Transverse colon (tissue), 4 donors: Measurements from ENCODE around the gene MEI4. TPM values are rescaled to one million over a fixed set of nuclear protein-coding genes. Genes with fewer than 3 reads are reported as not detected.

ENCODE experiments used
- DNase-seq: peaks from one replicate; pipeline ENCODE4 v3.0.0-alpha.2; 2019
- H3K27ac ChIP-seq, 4 donors: fragments of 200-600 bp; sonication (generic); 2 replicates each; pipeline ENCODE4 v1.5.1; 2016 to 2018; ENCODE audit warnings: inconsistent platforms in 4 of 4
- H3K27me3 ChIP-seq: fragments of 200-600 bp; sonication (generic); 2 replicates; pipeline ENCODE4 v1.5.1; 2017; ENCODE audit warnings: inconsistent platforms
- H3K36me3 ChIP-seq, 4 donors: fragments of 200-600 bp; sonication (generic); 2 replicates each; pipeline ENCODE4 v1.5.1; 2017 to 2019; ENCODE audit warnings: inconsistent platforms in 4 of 4
- H3K4me1 ChIP-seq, 4 donors: fragments of 200-600 bp; sonication (generic); 2 replicates each; pipeline ENCODE4 v1.5.1; 2017 to 2020; ENCODE audit warnings: inconsistent platforms in 4 of 4
- H3K4me3 ChIP-seq, 4 donors: fragments of 200-600 bp; sonication (generic); 1 replicate in 1 of 4; 2 replicates in 3 of 4; pipeline versions ENCODE4 v1.5.1 to v1.6.1; 2017 to 2019; ENCODE audit warnings: inconsistent platforms in 4 of 4
- H3K9me3 ChIP-seq, 2 donors: fragments of 200-600 bp; sonication (generic); 2 replicates each; pipeline ENCODE4 v1.5.1; 2017 to 2019; ENCODE audit warnings: inconsistent platforms in 2 of 2
- CTCF ChIP-seq, 5 experiments: fragments of 200-600 bp in 3 of 5; fragments of 450-650 bp in 2 of 5; sonication (generic) in 3 of 5; IDR thresholded peaks; 1 replicate in 2 of 5; 2 replicates in 3 of 5; pipeline ENCODE4 v1.5.1; 2016 to 2017; ENCODE audit warnings: antibody characterized with exemption in 5 of 5, inconsistent platforms in 3 of 5, mild to moderate bottlenecking in 2 of 5, moderate library complexity in 1 of 5
- EP300 ChIP-seq: sonication (generic); formaldehyde crosslinking; IDR thresholded peaks from one replicate; pipeline ENCODE4 v1.6.1; 2017; ENCODE audit warnings: antibody characterized with exemption, low read depth
- POLR2A ChIP-seq: fragments of 450-650 bp; IDR thresholded peaks from one replicate; pipeline ENCODE4 v1.6.1; 2016; ENCODE audit warnings: antibody characterized with exemption, mild to moderate bottlenecking, moderate library complexity
- POLR2AphosphoS5 ChIP-seq, 3 donors: sonication (generic); formaldehyde crosslinking; IDR thresholded peaks; one replicate each; pipeline ENCODE4 v1.6.1; 2016; ENCODE audit warnings: antibody characterized with exemption in 3 of 3
- WGBS, 2 donors: methylation state at CpG; one replicate each; pipeline ENCODE4 v1.1.5; 2018; ENCODE audit warnings: low coverage in 1 of 2; 5-methylcytosine and 5-hydroxymethylcytosine counted together
- in situ Hi-C, 4 donors: fragments of 200-750 bp; cut with MboI; loops; one replicate each; pipeline versions ENCODE4 v1.15.0 to v1.15.1; 2017; ENCODE audit warnings: low sequenced_read_pairs in 3 of 4, low pct_ligation_motif_present in 1 of 4, low pct_unique_long_range_greater_than_20kb in 1 of 4
- intact Hi-C: fragments of 100-400 bp; cut with DNase I; formaldehyde crosslinking; loops from one replicate; pipeline ENCODE4 v1.15.1; 2023; ENCODE audit warnings: low total_unique reads
- total RNA-seq, 4 donors: library from RNA; depleted of rRNA; stranded (reverse); fragments of >200 nt; gene quantifications; one replicate each; pipeline ENCODE4 v1.1.0, GENCODE V29; 2016

The MEI4 gene
- total RNA-seq, 4 donors from 2014 or later, result under 0.01 TPM; not detected in 3

GRCh38 chr6:77774457-77774856 is 121.6 kb downstream of the MEI4 start:
- WGBS, 2 donors, result 67 to 69% methylated on average over 1 of the region's 1 CpG
- Histone ChIP-seq H3K36me3 (no peaks in the 10 kb centered on the region), H3K27ac (no peak overlapping the region), H3K4me3 (no peak overlapping the region), H3K4me1 (no peaks in the 10 kb centered on the region), H3K9me3 (no peaks in the 10 kb centered on the region), H3K27me3 (no peaks in the 10 kb centered on the region)
- no peak for DNase-seq
- TF ChIP-seq POLR2A, result no peak
- TF ChIP-seq CTCF (IDR thresholded peaks at IDR 0.05), result no peak
- TF ChIP-seq EP300, result no peak
- TF ChIP-seq POLR2AphosphoS5 (IDR thresholded peaks at IDR 0.05), result no peak
- intact Hi-C loops, result no loop called here
- in situ Hi-C loops, result no loop called here

DNA sequence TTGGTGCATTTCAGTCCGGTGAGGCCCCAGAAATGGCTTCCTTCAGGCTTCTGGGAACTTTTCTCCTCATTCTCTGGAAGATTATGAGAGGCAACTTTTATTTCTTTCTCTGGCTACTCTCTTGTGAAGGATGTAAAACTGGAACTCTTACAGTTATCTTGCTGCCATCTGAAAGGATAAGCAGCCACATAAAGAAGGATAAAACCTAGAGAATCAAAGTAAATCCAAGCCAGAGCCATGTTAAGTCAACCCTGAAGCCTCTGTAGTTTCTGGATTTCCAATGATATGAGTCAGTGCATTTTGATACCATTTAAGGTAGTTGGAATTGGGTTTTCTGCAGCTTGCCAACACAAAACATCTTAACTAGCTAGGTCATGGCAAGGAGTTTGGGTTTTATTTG is 123.6 kb downstream of the MEI4 start:
- H3K27me3 ChIP-seq, result no peaks in the 10 kb centered on the region
- 25 to 64% methylated on average over 1 of the region's 1 CpG for WGBS, 2 donors
- no peak for DNase-seq
- no peaks in the 10 kb centered on the region for H3K4me1 ChIP-seq
- H3K27ac ChIP-seq, result no peak overlapping the region
- no peaks in the 10 kb centered on the region for H3K36me3 ChIP-seq
- TF ChIP-seq POLR2A, result no peak
- TF ChIP-seq CTCF (IDR thresholded peaks at IDR 0.05), result no peak
- TF ChIP-seq EP300, result no peak
- TF ChIP-seq POLR2AphosphoS5 (IDR thresholded peaks at IDR 0.05), result no peak
- no peaks in the 10 kb centered on the region for H3K9me3 ChIP-seq
- intact Hi-C loops (no loop called here), in situ Hi-C loops (no loop called here)
- H3K4me3 ChIP-seq, result no peak overlapping the region

DNA sequence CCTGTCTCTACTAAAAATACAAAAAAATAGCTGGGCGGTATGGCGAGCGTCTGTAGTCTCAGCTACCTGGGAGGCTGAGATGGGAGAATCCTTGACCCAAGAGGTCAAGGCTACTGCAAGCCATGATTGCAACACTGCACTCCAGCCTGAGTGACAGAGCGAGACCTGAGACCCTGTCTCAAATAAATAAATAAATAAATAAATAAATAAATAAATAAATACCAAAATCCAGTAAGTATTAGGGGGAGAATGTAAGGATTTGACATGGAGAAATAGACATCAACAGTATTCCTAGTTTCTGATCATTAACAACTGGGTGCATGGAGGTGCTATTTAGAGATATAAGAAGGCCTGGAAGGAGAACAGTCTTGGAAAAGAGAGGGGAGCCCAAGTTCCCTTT is 125.7 kb downstream of the MEI4 start:
- no peaks in the 10 kb centered on the region for H3K9me3 ChIP-seq
- H3K27me3 ChIP-seq, result no peaks in the 10 kb centered on the region
- H3K36me3 ChIP-seq, result no peaks in the 10 kb centered on the region
- TF ChIP-seq POLR2AphosphoS5 (IDR thresholded peaks at IDR 0.05) (no peak), POLR2A (no peak), EP300 (no peak), CTCF (IDR thresholded peaks at IDR 0.05) (no peak)
- DNase-seq, result no peak
- H3K4me3 ChIP-seq, result no peak overlapping the region
- H3K4me1 ChIP-seq, result no peaks in the 10 kb centered on the region
- H3K27ac ChIP-seq, result no peak overlapping the region
- intact Hi-C loops (no loop called here), in situ Hi-C loops (no loop called here)
- WGBS, 2 donors, result 88 to 96% methylated on average over 4 of the region's 4 CpGs

DNA sequence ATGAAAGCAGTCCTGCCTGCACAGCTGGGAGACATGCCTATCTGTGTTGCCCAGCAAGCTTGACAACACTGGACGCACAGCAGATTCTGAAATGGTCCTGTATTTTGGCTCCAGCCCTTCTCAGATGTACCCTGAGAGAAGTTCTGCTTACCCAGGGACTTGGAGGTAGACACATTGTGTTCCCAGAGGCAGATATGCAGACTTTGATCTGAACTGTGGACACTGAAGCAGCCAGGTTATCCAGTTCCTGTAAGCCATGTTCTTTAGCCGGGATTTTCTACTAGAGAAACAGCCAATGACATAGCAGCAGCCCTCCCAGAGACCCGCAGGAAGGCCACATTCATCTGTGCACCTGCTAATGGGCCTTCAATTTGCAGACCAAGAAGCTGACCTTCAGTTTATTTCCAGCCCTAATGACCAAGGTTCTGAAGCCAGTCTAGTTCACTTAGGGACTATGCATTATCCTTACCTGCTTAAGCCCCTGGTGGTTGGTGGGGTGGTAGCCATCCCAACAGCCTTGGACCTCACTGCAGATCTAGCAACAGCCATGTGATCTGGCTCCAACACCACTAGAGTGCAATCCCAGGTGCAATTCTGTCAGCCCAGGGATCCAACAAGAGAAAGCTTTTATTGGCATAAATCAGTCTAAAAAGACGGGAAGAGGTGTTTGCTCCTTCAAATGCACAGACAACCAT is 134.2 kb downstream of the MEI4 start:
- no peaks in the 10 kb centered on the region for H3K9me3 ChIP-seq
- no peak for TF ChIP-seq CTCF (IDR thresholded peaks at IDR 0.05)
- no peak for TF ChIP-seq POLR2A
- no peak for TF ChIP-seq EP300
- H3K4me3 ChIP-seq, result no peak overlapping the region
- H3K27me3 ChIP-seq, result no peaks in the 10 kb centered on the region
- no peak for DNase-seq
- no peaks in the 10 kb centered on the region for H3K36me3 ChIP-seq
- no peak overlapping the region for H3K27ac ChIP-seq
- no peaks in the 10 kb centered on the region for H3K4me1 ChIP-seq
- WGBS, 2 donors, result 73% methylated on average over 4 of the region's 4 CpGs; no CpG with 5 or more reads in 1 of the 2 donors
- intact Hi-C loops, result no loop called here
- in situ Hi-C loops, result no loop called here
